ENCODE results near the gene GPR146.
A peak's percentile ranks its signal among the peaks of the same experiment; 100 is the strongest.

Gene GPR146

GRCh38 chr7:1087465-1087814, 43.1 kb downstream of the GPR146 start:
- Histone ChIP-seq H3K9me3 (no peaks in the 10 kb centered on the region), H3K27me3 (no peaks in the 10 kb centered on the region), H3K4me3 (peak overlapping the region; percentile 46 to 53), H3K36me3 (peaks cover 12 to 16% (median 12%) of the 10 kb centered on the region in 3 donors), H3K4me1 (peaks cover 0 to 38% (median 32%) of the 10 kb centered on the region in 4 donors), H3K27ac (peak overlapping the region; percentile 78 to 81)
- no peak for TF ChIP-seq CTCF (IDR thresholded peaks at IDR 0.05)
- DNase-seq: no peak
- intact Hi-C loops (cut with DNase I; ENCODE audit: low total_unique reads): loop anchor here (5.0 kb wide), 3 partner anchors 35 to 330 kb away; a partner anchor contains a TSS

- Histone ChIP-seq H3K27me3 (no peaks in the 10 kb centered on the region), H3K27ac (peak within 1 kb of the TSS; percentile 78 to 81), H3K9me3 (no peaks in the 10 kb centered on the region), H3K4me3 (peak within 1 kb of the TSS; percentile 46 to 53), H3K4me1 (peaks cover 0 to 38% (median 32%) of the 10 kb centered on the region in 4 donors), H3K36me3 (peaks cover 14 to 24% (median 20%) of the 10 kb centered on the region in 3 donors)
- TF ChIP-seq CTCF (IDR thresholded peaks at IDR 0.05): no peak
- DNase-seq: peak; percentile 44 to 83
- intact Hi-C loops (cut with DNase I; ENCODE audit: low total_unique reads): loop anchor here (5.0 kb wide), 3 partner anchors 34 to 329 kb away; a partner anchor contains a TSS
Measured at GRCh38 chr7:1087952-1088920, 43.9 kb downstream of the GPR146 start, which contains the start of gene GPER1. TSS of gene GPER1 (plus strand) at chr7:1088113. CDS start at chr7:1091729, 3,616 bp downstream.

GRCh38 chr7:1090236-1090635, 45.9 kb downstream of the GPR146 start:
- no peak overlapping the region for H3K27ac ChIP-seq
- intact Hi-C loops (cut with DNase I; ENCODE audit: low total_unique reads): no loop called here
- peaks cover 14 to 36% (median 21%) of the 10 kb centered on the region in 3 donors for H3K36me3 ChIP-seq
- no peak overlapping the region for H3K4me3 ChIP-seq
- H3K4me1 ChIP-seq: peaks cover 0 to 40% (median 34%) of the 10 kb centered on the region in 4 donors
- H3K9me3 ChIP-seq: no peaks in the 10 kb centered on the region
- TF ChIP-seq CTCF (IDR thresholded peaks at IDR 0.05): no peak
- H3K27me3 ChIP-seq: no peaks in the 10 kb centered on the region
- no peak for DNase-seq

GRCh38 chr7:1090686-1091643, 46.6 kb downstream of the GPR146 start:
- Histone ChIP-seq H3K9me3 (no peaks in the 10 kb centered on the region), H3K27me3 (no peaks in the 10 kb centered on the region), H3K27ac (no peak overlapping the region), H3K4me1 (peaks cover 0 to 40% (median 35%) of the 10 kb centered on the region in 4 donors), H3K36me3 (peaks cover 14 to 36% (median 21%) of the 10 kb centered on the region in 3 donors), H3K4me3 (no peak overlapping the region)
- TF ChIP-seq CTCF (IDR thresholded peaks at IDR 0.05): no peak
- intact Hi-C loops (cut with DNase I; ENCODE audit: low total_unique reads): no loop called here
- DNase-seq: no peak

GRCh38 chr7:1091644-1092027, 47.3 kb downstream of the GPR146 start:
- H3K4me1 ChIP-seq: peaks cover 0 to 40% (median 35%) of the 10 kb centered on the region in 4 donors
- no peak for TF ChIP-seq CTCF (IDR thresholded peaks at IDR 0.05)
- H3K27me3 ChIP-seq: no peaks in the 10 kb centered on the region
- intact Hi-C loops (cut with DNase I; ENCODE audit: low total_unique reads): no loop called here
- no peak for DNase-seq
- no peak overlapping the region for H3K27ac ChIP-seq
- no peak overlapping the region for H3K4me3 ChIP-seq
- peaks cover 14 to 36% (median 21%) of the 10 kb centered on the region in 3 donors for H3K36me3 ChIP-seq
- H3K9me3 ChIP-seq: no peaks in the 10 kb centered on the region
